ENCODE data around the gene CRYGC. TPM values are rescaled to one million over a fixed set of nuclear protein-coding genes. Genes with fewer than 3 reads are reported as not detected.
"Not testable (repeated sequence)": the region's sequence is repeated elsewhere in the genome, so short reads cannot be mapped to it uniquely, and the experiment has no call there.

The CRYGC gene
- total and polyA plus RNA-seq, 9 donors = not detected

- no peak for TF ChIP-seq POLR2A (IDR thresholded peaks at IDR 0.05)
- TF ChIP-seq CTCF (IDR thresholded peaks at IDR 0.05) = no peak
- no peak for TF ChIP-seq EP300 (IDR thresholded peaks at IDR 0.05)
- Histone ChIP-seq H3K27ac (no peak overlapping the region), H3K36me3 (no peaks in the 10 kb centered on the region), H3K4me3 (no peak overlapping the region), H3K4me1 (ENCODE audit: insufficient read depth) (no peaks in the 10 kb centered on the region), H3K27me3 (no peaks in the 10 kb centered on the region), H3K9me3 (no peaks in the 10 kb centered on the region)
- intact Hi-C loops (cut with DNase I) = no loop called here
- no peak for DNase-seq
- 40 to 47% (median 43%) methylated on average over 8 of the region's 8 CpGs for WGBS, 3 donors
Measured at GRCh38 chr2:208142240-208142924, 12.8 kb upstream of the CRYGC start.

- Histone ChIP-seq H3K27me3 (no peaks in the 10 kb centered on the region), H3K4me3 (no peak overlapping the region), H3K9me3 (no peaks in the 10 kb centered on the region), H3K27ac (no peak overlapping the region), H3K36me3 (no peaks in the 10 kb centered on the region), H3K4me1 (ENCODE audit: insufficient read depth) (peaks cover 9% of the 10 kb centered on the region)
- whole genome bisulfite sequencing, 3 donors = 89 to 92% (median 91%) methylated on average over 18 of the region's 18 CpGs
- intact Hi-C loops (cut with DNase I) = no loop called here
- no peak for DNase-seq
- no peak for TF ChIP-seq EP300 (IDR thresholded peaks at IDR 0.05)
- no peak for TF ChIP-seq POLR2A (IDR thresholded peaks at IDR 0.05)
- TF ChIP-seq CTCF (IDR thresholded peaks at IDR 0.05) = no peak
Measured at GRCh38 chr2:208139447-208139846, 9.8 kb upstream of the CRYGC start.

GRCh38 chr2:208138334-208138733, 8.7 kb upstream of the CRYGC start:
- H3K4me3 ChIP-seq; intact Hi-C loops (cut with DNase I); H3K4me1 ChIP-seq (ENCODE audit: insufficient read depth); H3K36me3 ChIP-seq; H3K27me3 ChIP-seq; DNase-seq; H3K9me3 ChIP-seq; H3K27ac ChIP-seq: not testable (repeated sequence)
- WGBS, 3 donors = 91 to 96% (median 95%) methylated on average over 7 of the region's 7 CpGs

GRCh38 chr2:208136716-208137094, 7.1 kb upstream of the CRYGC start:
- DNase-seq = no peak
- H3K36me3 ChIP-seq = no peaks in the 10 kb centered on the region
- no peaks in the 10 kb centered on the region for H3K27me3 ChIP-seq
- TF ChIP-seq POLR2A (IDR thresholded peaks at IDR 0.05) (no peak), EP300 (IDR thresholded peaks at IDR 0.05) (no peak), CTCF (IDR thresholded peaks at IDR 0.05) (no peak)
- H3K4me3 ChIP-seq = no peak overlapping the region
- WGBS, 3 donors = 66 to 88% (median 88%) methylated on average over 2 of the region's 2 CpGs
- peaks cover 9% of the 10 kb centered on the region for H3K4me1 ChIP-seq (ENCODE audit: insufficient read depth)
- H3K9me3 ChIP-seq = no peaks in the 10 kb centered on the region
- intact Hi-C loops (cut with DNase I) = no loop called here
- H3K27ac ChIP-seq = peak overlapping the region in 1 of 2 donors; percentile 59

Data from ovary (tissue), 9 donors.